NOMO-1 (cell line): Measurements from ENCODE around the gene FPR3.

Experiments used
- DNase-seq, 2 experiments: peaks; one replicate each; lab custom pipeline; 2025; ENCODE audit not compliant: unreplicated experiment in 2 of 2; lab: John Stamatoyannopoulos, UW

The FPR3 gene

DNA sequence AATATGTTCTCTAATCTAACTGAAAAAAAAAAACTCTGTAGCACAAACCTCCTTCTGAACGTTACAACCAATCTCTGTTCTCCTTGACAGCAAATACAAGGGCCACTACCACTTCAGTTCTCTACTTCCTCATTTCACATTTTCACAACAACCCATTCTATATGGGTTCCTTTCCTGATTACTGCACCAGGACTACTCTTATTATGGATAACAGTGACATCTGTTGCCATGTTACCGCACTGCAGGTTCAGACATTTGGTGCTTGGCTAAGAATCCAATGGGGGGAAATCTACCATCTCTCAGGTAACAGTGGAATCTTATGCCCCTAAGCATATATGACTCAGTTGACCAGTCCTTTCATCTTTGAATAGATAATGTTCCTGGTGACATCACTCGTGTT lies 11.6 kb upstream of the FPR3 start:
- peak; percentile 74 to 94 for DNase-seq

DNA sequence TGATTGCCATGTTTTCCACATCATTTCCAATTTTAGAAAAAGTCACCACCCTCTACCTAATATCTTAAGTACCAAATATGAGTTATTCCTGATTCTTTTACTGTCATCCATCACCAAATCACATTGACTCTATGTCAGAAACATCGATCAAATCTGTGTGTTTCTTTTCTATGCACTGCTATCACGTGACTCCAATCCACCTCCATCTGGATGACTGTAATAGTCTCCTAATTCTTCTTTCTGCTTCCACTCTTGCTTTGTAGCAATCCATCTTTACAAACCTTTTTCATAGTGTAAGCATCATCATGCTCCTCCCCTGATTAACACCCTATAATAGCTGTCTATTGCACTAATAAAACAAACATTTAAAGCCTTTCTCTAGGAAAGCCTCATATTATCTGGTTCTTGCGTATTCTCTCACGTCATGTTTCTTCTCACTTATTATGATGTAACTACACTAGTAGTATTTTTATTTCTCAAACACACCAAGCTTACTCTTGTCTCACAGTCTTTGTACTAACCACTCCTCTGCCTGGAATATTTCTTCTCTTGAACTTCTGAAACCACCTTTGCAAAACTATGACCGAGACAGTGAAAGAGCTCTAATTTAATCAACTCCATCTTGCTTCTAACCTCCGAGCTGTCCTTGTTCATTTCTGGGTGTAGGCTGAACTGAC lies 10.7 kb upstream of the FPR3 start:
- DNase-seq: no peak

DNA sequence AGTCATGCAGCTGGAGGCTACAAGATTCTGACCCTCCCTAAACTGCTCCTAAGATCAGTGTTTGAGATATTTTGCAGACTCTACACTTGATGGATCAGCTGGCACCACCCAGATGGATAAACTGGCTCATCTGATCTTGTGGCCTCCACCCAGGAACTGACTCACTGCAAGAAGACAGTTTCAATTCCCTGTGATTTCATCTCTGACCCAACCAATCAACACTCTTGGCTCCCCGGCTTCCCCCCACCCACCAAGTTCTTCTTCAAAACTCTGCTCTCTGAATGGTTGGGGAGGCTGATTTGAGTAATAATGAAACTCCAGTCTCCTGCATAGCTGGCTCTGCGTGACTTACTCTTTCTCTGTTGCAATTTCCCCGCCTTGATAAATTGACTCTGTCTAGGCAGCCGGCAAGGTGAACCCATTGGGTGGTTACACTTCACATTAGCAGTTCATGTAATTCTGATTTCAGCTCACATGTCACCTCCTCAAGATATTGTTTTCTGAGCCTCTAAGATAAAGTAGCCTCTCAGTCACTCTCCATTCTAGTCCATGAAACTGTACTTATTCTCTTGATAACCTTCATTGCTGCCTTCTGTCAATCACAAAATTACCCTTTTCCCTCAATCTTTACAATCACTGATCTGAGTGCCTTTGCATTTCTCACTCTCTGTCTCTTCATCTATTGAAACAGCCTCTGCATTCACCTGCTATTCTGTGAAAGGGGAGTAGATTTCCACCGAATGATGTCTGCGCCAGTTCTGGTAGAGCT lies 9.9 kb upstream of the FPR3 start:
- DNase-seq: peak; percentile 87 to 90

DNA sequence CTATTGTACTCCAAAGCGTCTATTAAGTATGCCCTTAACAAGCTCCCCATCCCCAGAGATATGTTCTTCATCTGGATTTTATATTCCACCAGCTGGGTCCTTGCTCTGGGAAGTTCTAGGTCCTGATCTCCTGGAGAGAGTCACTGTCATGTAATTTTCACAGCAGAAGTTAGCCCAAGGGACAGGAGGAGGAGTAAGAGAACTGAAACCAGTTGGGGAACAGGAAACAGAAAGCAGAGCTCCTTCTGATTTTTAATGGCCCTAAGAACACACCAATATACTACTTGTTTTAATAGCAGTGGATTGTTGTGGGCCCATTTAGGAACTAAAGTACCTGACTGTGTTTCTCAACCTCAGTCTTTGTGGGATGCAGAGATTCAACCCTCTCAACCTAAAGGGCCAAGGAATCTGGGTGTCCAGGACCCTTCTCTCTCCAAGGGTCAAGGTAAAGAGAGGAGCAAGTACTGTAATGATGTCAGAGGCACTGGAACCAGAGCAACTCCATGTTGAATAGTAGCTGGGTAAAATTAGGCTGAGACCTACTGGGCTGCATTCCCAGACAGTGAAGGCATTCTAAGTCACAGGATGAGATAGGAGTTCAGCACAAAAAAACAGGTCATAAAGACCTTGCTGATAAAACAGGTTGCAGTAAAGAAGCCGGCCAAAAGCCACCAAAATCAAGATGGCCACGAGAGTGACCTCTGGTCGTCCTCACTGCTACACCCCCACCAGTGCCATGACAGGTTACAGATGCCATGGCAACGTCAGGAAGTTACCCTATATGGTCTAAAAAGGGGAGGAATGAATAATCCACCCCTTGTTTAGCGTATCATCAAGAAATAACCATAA lies 8.1 kb upstream of the FPR3 start:
- peak; percentile 80 to 89 for DNase-seq

DNA sequence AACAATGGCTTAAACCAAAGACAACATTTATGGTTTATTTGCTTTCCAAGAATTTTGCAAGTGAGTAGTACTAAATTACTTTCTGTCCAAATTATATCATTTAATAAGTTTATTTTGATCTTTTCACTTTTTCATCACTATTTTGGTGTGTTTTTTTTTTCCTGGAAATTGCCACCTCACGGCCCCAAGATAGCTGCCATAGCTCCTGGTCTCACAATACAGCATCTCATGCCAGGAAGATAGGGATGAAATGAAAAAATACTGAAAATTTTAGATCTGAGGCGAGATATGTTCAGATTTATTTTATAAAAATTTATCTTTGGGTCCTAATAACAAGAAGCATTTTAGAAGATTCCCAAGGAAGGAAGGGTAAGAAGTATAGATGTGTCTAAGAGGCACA lies 6.9 kb upstream of the FPR3 start:
- no peak for DNase-seq

DNA sequence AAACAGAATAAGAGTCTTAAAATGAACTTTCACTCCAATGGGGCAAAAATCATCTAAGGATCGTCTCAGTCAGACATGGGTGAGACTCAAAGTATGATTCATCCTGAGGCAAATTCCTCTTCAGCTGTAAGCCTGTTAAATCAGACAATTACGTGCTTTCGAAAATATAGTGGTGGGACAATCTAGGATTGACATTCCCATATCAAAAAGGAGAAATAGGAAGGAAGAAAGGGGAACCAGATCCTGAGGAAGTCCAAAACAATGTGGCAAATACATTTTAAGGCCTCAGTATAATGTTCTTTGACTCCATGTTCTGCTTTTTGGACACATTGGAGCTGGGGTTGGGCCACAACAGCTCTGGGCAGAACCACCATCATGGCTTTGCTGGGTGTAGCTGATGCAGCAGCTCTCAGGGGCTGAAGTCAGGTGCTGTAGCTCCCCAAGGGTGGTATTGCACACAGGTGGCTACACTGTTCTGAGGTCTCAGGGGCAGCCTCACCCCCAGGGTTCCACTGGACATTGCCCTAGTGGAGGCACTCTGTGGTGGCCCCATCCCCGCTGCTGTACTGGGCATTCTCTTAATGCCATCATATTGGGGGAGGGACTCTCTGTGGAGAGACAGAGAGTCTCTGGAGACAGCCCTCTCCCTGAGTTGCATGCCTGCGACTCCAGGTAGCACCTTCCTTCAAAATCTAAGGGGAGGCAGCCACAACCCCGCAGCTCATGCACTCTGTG lies 5.7 kb upstream of the FPR3 start:
- DNase-seq: no peak

DNA sequence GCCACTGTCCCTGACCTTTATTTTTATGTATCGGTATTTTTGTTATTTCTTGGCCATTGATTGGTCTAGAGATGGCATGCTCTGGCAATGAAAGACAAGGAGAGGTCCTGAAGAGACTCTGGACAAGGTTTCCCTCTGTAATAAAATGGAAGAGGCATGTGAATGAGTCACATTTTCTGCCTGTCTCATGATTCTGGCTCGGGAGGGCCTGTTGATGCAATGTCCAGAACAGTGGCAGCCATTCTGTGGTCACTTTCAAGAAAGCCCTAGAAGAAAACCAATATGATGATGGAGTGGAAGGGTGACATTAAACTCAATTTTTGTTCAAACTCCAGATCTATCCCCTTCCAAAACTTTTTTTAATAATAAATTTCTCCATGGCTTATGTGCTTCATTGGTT lies 2.0 kb upstream of the FPR3 start:
- no peak for DNase-seq

DNA sequence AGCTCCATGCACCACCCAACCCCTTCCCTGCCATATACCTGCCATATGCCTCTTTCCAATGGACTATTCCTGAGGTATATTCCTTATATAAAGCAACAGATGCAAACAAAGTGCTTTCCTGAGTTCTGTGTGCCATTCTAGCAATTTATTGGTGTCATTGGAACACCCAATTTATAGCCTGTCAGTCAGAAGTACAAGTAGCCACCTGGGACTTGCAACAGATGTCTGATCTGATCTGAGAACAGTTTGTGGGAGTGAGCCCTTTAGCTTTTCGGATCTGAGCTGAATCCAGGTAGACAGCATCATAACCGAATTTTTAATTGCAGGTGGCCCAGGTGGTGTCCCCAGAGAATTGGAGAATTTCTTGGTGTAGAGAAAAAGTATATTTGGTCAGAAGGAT lies 963 bp upstream of the FPR3 start:
- DNase-seq: no peak

DNA sequence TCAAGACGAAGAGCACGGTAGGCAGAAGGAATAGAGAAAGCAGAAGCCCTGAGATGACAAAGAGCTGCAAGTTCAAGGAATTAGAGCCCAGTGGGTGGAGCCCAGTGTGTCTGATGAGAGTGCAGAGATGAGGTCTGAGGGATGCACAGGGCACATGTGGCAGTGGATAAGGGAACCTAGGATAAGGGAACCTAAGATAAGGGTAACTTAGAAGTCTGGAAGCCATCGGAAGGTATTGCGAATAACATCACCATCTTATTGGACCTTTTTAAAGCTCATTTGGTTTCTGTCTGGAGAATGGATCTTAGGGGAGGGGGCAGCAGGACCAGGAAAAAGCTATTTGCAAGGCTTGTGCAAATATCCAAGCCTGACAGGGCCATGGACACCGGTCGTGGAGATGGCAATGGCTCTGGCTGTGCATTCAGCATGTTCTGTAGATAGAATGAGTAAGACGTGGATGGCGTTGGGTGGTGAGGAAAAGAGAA lies 1.3 kb downstream of the FPR3 start:
- no peak for DNase-seq

DNA sequence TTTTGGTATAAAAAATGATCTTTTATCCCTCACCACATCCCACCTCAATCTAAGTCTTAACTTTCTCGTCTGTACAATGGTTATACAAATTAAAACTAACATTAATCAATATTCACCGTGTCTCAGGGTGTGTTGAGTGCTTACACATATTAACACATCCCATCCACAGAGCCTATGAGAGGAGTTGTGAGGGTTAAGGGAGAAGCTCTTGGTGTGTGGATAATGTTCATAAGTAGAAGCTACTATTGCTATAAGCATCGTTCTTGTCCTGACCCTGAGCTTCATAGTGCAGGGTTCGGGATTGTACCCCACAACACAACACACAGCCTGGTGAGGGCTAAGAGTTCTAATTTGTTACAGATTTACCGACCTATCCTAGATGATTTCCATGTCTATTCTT lies 2.5 kb downstream of the FPR3 start:
- no peak for DNase-seq

DNA sequence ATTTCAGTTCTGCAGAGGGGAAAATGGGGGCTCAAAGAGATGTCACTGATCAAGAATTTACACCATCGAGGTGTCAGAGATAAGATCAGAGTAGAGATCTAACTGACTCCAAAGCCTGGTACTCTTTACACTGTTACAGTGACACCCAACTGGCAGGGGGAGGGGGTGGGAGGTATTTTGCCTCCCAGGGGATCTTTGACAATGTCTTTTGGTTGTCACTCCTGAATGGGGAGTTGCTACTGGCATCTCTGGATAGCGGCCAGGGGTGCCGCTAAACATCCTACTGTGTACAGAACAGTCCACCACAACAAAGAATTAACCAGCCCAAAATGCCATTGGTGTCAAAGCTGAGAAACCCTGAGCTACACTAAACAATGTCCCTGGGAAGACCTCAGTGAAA lies 3.1 kb downstream of the FPR3 start:
- no peak for DNase-seq

DNA sequence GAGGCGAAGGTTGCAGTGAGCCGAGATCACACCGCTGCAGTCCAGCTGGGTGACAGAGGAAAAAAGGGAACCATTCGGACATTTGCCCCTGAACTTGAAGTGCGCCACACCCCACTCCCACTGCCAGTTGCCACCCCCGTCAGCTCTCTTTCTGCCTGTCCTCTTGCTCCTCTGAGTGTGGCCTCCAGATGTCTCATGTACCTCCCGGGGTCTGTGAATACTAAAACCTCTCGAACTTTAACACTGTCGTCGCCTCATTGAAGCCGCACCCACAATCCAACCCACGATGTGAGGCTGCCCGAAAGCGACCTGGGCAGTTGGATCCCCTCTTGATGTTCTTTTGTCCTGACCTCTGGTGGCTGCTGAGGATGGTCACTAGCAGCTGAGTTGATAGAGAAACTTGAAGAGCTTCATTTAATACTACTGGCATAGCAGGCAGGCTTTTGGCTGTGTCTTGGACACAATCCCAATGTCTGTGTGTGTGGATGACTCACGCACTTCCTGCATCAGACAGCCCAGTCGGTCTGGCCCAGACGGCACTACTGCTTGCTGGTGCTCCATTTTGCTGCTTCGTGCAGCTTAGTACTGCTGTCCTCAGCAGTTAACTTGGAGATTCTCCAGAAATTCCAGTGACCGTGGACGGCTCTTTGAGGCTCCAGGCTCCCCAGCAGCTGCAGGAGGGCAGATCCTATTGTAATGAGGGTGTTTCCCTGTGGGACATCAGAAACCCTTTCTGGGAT lies 4.2 kb downstream of the FPR3 start:
- peak; percentile 41 to 47 for DNase-seq

DNA sequence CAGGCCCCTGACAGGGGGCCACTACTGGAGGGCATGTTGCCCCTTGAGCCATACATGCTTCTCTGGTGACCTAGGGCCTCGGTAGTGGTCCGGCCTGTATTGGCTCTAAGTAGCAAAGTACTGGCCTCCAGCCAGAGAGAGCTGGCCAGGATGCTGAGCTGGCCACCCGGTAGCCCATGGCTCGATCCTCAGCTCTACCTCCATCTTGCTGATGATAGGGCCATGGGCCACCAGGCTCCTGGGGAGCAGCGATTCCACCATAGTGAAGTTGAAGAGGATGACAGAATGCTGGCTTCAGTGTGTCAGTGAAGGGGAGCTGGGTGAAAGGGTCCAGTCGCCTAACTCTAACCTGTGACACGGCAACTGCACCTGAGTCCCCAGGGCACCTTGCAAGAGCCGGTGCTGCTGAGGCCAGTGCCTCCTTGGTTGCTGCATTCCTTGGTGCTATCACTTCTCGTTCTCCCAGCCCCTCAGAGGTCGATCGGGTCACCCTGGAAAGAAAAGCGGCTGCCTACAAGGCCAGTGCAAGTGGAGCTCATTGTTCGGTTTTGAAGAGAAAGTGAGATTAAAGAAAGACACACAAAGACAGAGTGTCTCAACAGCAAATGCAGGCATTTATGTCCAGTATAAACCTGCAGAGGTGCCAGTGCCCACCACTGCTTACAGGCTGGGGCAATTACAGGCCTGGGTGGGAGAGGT lies 5.0 kb downstream of the FPR3 start:
- no peak for DNase-seq

DNA sequence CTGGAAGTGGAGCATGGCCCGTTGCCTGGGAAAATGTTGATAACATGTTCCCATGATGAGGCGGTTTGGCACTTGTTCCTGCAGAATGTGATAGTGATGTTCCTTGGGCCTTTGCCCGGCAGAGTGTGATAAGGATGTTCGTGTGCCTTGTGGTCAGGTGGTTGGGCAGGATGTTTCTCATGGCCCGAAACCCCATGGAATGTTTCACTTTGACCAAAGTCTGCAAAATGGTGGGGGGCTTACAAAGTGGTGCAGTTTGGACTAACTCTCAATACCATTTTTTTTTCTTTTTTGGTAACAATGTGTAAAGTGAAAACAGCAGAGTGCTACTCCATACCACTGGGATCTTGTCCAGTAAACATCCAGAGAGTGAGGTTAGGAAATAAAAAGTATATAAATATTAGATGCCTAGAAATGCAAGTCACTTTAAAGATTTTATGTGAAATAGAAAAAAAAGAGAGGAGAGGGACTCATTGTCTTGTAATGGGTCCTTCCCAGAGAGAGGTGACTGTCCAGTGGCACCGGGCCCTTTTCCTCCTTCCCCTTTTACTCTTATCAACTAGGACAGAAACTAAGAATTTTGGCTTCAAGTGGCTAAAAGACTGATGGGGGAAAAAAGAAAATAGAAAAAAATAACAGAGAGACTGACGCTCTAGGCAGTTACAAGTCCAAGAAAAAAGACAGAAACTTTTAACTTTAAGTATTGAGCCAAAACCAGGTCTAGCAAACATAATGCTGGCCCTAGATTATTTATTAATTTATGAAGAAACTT lies 5.7 kb downstream of the FPR3 start:
- DNase-seq: no peak

DNA sequence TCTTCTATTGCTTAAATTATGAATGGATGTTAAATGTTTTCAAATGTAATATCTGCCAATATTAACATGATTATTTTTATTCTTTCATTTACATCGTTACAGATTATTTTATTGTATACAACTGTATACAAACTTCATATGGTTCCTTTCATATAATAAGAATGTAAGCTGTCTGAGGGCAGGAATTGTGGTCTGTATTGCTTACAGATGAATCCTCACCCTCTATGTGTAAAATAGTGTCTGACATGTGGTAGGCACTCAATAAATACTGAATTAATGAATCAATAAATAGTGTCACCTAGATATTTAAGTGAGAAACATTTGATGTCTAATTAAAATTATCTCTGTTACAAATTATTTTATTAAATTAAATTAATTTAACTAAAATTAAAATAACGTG lies 7.8 kb downstream of the FPR3 start:
- DNase-seq: no peak

DNA sequence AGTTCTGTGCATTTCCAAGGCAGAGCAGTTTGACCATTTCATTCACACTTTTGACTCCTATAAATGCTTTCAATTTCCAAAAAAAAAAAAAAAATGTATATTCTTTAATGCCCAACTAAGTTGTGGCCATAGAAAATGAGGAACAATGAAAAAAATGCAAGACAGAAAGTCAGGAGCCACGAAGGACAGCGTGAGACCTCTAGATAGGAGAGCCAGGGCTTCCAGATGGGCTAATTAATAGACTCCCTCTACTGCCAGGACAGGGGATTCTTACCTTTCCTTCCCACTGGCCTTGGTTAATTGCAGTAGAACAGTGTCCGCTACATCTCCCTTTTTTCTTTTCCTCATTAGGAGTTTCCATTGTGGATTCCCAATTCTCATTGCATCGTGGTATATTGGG lies 8.6 kb downstream of the FPR3 start:
- DNase-seq: peak in 1 of 2 experiments; percentile 19

DNA sequence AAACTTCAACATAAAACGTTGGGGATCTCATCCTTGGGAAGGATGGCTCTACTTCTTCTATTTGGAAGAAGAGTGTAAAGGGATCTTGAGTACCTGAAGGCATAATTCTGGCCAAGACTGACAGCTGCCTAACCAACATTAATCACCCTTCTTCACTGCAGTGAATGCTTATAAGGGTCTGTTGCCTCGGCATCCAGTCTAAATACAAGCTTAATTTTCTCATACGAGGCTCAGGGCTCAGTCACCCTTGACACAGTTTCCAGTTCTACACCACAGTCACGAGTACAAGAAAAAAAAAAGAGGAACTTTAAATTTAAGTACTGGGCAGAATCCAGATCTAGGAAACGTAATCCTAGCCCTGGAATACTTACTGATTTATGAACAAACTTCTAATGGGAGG lies 9.0 kb downstream of the FPR3 start:
- peak; percentile 33 to 64 for DNase-seq

DNA sequence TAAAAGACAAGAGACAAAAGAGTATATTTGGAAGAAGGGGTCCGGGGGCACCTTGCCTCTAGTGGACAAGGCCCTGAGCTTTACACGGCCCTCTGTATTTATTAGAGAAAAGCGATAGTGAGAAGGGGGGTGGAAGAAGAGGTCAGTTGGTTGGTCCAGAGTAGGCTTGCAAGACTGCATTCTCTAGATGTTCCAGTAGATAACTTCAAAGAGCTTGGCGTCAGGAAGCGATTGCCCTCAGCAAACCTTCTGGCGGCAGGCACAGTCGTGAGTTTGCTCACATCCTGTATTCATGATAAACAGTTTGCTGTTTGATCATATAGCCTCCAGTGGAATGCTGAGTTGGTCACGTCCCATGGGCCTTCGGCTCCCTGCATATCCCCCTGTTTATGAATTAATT lies 9.8 kb downstream of the FPR3 start:
- DNase-seq: peak in 1 of 2 experiments; percentile 13

DNA sequence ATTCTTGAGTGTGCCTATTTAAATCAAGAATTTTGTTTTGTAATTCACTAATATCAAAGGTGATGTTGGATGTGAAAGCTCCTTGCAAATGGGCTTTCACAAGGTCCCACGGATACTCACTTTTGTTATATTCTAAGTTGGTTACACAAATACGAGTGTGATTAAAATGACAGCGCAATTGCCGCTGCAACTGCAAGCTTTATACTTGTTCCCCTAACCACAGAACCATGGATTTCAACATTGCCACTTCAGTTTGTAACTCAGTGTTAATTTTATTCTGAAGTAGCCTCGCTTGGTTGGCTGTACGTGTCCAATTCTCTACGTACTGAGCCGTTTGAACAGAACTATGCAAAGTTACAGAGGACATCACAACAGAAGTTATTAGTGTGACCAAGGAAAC lies 10.4 kb downstream of the FPR3 start:
- DNase-seq: peak; percentile 44 to 82
